ENCODE data around the gene HOXA13.
A peak's percentile ranks its signal among the peaks of the same experiment; 100 is the strongest.

Gene HOXA13

DNA sequence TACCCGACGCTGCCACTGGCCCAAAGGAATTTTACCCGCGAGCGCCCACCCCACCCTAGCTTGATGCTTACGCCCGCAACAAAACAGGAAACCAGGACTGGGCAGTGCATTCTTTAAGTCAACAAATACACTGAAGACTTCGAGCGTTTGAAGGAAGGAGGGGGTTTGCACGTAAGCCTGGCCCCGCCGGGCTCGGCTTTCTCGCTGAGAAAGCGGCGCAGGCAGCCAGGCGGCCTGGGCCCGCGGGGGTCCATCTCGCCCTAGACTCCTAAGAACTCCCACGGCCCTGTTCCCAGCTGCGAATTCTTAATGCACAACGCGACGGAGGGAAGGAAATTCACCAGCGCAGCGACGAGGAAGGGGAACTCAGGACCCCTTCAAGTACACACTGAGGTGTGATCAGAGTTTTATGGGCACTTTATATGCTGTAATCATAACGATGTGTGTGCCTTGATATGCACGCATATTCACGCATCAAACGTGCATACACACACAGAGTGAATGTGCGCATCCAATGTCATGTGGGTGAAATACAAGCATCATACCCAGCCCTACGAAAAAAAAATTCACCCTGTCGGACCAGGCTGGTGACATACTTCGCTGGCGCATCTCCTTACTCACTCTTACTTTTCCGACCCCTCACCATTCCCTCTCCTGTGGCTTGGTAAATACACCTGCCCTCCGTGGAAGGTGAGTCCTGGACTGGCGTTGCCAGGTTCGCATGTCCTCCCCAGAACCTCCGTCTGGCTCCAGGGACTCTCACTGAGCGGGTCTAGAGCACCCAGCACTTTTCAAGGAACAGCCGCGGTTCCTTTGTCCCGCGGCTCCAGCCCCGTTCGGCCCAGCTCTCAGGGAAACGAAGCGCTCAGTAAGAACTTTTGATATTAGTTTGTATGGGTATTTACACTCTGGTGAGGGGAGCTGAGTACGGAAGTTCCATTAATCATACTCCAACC, 5.7 kb upstream of the HOXA13 start:
- no peak for DNase-seq

DNA sequence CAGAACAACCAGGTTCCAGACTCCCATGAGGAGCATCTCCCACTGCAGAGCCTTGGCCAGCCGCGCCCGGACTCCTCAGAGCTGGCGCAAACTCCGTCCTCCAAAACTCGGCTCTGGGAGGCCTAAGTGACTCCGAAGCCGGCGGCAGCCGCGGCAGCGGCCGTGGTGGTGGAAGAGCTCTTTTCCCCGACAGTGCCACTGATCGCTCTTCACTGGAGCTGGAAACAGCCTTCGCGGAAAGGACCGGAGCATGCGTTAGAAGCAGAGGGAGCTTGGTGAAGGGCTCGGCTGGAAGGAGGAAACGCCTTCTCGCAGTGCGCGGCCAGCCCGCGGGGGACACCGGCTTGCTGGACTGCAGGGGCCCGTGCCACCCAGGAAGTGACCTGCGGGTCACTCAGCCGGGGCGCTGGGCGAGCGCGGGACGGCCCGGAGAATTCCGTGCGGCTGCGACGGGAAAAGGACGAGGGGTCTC, 5.0 kb upstream of the HOXA13 start:
- no peak for DNase-seq

DNA sequence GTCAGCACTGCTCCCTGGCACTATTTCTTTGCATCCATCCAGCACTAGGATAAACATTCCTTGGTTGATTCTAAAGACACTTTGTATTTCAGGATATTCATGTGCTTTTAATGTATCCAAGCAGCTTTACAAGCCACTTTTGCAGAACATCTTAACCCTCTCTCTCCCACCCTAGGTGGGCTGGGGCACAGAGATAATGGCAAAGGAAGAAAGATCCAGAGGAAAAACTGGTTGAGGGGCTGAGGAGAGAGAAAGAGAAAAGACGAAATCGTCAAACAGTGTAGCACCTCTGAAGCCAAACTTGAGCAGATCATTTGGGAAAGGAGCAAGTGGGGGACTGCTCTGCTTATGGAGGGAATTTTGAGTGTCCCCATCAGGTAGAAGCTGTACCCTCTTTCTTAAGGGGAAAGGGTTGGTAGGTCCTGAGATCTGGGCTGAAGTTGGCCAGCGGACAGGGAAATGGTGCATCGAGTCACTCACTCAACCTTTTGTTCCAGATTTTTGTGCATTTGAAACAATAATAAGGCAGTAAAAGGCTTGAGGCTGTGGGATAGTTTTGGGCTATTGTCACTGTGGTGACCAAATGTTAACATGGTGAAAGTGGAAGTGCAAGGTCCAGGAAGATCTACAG, 4.2 kb upstream of the HOXA13 start:
- no peak for DNase-seq

DNA sequence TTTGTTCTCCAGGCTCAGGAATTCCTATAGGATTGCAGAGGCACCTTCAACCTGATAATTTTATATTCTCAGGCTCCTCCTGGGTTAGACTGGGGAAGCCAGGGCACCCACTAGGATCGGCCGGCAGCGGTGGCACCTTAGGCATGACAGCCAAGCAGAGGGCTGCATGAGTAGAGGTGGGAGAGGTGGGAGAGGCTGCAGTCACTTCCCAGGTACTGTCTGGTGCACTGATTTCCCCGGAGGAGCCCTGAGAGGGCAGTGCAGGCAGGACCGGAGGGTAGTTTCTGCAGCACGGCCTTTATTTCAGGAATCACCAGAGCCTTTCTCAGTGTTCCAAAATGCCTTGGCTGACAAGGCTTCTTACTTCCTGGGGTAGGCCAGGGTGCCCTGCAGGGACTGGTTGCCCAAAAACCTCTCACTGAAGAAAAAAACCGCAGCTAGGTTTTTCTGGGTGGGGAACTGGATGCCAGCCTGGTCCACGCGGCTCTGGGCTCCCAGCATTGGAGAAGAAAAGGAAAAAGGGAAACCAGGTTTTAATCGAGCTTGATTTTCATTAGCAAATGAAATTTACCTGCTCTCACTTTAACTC, 3.6 kb upstream of the HOXA13 start:
- no peak for DNase-seq

DNA sequence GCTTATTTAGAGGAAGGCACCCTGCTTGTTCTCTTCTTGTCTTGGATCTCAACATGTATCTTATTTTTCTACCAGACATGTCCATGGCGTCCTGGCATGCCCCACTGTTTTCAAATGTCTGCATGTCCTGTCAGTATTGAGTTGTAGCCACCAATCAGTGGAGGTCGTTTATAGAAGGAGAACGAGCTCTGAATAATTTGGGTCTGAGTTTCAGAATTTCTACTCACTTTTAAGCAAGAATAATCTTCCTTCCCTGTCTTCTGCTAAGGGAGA, 2.9 kb upstream of the HOXA13 start:
- no peak for DNase-seq

DNA sequence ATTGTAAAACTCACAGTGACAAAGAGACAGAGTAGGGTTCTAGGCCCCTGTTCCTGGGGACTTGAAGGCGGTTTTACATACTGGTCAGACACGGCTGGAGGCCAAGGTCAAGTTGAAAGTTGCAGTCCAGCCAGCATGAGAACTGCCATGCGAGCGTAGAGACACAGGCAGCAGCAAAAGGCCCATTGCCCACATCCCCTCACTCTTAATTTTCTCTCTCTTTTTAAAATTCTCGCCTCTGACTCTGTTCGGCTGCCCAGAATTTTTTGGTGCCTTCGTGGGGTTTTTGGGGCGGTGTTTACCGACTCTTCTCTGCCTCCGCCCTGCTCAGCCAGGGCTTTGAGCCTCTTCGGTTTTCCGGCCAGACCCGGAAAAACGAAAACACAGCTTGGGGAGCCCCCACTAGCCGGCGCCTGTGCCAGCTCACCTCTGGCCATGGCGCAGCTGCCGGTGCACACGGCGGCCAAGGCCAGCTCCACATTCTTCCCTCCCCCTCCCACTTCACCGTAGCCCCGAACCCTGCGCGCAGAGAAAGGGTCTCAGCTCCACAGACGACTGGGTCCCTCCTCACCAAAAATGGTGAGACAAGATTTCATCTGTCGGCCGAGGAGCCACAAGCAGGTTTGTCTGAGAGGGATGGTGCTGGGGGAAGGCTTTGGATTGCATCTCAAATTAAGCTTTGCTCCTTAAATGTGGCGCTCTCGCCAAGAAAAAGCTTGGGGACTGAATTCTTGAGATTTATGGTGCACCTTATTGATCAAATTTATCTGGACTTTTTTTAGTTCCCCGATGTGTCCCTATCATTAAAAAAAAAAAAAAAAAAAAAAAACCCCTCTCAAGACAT, 2.3 kb upstream of the HOXA13 start:
- no peak for DNase-seq

DNA sequence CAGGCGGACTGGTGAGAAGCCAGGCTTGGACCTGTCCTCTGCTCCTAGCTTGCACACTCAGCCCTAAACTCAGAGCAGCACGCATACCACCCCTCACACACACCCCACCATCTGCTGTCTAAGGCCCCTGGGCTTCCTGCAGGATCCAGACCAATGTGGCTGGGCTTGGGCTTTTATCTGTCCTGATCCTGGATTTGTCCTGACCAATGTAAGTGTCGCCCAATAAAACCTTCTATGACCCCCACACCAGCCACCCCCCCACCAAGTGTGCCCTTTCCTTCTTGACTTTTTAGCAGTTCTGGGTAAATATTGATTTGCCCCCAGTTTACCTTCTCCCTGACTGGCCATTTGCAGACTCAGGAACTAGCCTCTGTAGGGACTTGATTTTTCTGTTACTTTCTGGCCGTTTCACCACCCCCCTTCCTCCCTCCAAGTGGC, 1.7 kb upstream of the HOXA13 start:
- DNase-seq = no peak

DNA sequence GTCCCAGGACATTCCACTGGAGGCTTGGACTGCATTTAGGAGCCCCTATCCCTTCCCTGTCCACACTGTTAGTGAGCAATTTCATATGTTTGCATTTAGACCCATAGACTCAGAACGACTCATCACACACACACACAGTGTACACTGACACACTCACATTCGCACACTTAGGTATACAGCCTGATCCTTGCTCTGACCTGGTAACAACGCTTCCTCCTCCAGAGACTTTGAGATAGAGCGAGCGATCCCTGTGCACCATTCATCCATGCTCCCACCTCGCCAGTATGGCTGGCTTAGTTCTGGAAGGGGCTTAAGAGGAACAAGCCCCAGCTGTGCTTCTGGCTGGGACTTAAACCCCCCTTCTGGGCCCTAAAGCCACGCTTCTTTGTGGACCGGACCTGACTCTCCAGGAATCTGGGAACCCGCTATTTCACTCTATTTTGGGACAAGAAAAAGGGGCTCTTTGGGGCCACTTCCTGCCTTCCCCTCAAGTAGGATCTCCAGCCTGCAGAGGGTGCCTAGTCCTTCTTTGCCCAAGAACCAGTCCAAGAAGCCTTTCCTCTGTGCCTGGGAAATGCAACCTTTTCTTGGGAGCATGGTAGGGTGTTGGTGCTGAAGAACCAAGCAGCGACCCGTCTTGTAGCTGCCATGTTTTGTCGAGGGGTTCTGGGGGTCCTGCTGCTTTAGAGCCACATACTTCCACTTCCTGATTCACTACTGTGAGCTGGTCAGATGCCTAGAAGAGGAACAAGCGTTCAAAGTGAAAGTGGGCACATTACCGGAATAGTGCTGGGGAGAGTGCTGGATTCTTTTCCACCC, 1.1 kb upstream of the HOXA13 start:
- no peak for DNase-seq

DNA sequence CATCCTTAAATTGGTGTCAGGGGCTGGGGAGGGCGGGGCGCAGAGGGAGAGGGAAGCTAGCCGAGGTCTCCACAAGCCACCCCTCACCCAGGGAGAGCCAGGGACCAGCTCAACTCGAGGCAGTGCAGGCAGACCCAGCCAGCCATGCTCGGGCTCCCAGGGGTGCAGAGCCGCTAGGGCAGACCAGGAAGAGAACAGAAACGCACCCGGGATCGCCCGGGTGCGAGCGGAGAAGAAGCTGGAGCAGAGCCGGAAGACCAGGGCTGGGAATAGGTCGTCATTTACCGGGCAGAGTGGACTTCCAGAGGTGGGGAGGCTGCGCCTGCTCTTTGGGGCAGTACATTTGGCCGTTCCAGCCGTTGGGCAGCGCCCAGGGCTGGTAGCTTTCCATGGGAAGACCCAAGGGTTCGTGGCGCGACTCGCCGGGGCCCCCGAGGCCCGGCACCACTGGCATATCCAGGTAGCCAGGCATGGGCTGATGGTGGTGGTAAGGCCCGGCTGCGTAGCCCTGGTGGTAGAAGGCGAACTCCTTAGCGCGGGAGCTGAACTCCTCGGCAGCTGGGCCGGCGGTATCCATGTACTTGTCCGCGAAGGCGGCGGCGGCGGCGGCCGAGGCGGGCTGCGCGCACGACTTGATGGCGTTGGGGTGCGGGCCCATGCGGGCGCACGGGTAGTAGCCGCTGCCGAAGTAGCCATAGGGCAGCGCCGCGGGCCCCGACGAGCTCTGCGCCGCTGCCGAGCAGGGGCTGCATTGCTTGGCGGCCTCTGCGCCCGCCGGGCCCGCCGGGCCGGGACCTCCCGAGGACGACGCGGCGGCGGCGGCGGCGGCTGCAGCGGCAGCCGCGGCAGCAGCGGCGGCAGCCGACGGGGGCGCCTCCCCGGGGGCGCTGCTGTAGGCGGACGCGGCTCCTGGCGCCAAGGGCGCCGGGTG, 755 bp downstream of the HOXA13 start:
- no peak for DNase-seq

DNA sequence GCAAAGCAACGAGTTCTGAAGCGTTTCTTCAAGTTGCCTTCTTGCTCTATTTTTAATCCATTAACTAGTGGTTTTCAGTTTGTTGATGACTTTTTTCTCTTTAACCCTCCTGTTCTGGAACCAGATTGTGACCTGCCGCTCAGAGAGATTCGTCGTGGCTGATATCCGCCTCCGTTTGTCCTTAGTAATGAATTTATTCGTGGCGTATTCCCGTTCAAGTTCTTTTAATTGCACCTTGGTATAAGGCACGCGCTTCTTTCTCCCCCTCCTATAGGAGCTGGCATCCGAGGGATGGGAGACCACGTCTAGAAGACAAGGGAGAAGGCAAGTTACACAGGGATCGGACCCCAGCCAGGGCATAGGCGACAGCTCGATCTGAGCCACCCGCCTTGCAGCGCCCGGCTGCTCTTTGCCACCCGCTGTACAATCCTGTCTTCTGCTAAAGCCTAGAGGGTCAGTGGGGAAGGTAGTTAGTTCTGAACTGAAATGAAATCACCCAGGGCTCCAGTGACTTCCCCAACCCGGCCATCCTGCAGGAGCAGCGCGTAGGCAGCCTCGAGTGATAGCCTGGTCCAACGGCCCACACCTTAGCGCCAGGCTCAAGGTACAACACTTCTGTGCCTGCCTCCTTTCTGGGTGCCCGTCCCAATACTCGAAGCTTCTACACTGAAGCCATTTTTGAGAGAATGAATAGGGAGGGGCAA, 1.6 kb downstream of the HOXA13 start:
- DNase-seq = no peak

DNA sequence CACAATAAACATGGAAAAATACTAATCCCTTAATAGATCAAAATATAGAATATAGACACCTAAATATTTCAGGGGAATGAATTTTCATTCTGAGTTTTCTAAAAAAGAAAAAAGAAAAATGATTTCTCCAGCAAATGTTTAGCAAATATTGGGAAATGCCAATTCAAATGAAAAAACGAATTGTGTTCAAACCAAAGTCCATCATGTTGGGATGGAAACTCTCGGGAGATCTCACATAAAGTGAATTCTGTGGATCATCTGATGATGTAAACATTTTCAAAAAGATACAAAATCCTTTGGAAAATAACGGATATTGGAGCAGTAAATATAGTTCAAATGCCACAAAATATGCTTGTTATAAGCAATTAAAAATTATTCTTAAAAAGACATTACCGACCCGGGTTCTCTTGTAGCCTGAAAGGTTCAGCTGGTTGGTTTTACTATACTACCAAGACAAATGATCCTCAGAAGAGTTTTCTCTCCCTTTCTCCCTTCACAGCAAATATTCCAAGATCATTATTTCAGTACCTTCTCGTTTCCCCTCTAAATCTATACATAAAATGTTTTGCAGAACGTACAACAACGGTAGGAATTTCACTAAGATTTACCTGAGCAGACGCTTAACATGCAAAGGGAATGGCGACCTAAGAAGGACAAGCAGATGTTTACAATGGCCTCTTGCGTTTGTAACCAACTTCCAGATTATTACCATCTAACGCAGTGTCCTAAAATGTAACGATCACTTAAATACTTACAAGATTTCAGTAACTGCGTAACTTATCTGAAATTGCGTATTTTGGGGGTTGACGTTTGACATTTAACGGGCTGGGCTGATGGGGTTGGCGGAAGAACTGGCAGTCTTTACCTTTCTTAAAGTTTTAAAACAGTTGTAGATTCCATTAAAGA, 2.5 kb downstream of the HOXA13 start:
- no peak for DNase-seq

DNA sequence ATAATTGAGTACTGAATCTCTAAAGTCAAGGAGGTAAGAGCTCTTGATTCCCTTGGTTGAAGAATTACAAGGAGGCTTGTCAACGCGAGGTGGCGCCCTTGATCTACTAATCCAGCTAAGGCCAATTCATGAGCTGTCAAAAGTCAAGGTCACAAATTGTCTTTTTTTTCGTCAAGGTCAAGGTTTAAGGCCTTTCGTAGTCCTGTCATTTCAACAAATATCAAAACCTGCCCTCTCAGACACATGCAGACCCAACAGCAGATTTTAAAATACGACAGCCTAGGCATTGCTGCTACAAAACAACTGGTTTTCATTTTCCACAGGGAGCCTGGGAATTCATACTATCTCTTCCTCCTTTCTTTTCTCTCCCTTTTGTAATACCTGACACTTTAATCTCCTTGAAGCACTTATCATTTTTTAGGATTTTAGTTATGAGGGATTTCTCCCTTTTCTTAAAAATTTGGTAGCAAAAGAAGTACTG, 3.6 kb downstream of the HOXA13 start:
- DNase-seq = peak; percentile 50

DNA sequence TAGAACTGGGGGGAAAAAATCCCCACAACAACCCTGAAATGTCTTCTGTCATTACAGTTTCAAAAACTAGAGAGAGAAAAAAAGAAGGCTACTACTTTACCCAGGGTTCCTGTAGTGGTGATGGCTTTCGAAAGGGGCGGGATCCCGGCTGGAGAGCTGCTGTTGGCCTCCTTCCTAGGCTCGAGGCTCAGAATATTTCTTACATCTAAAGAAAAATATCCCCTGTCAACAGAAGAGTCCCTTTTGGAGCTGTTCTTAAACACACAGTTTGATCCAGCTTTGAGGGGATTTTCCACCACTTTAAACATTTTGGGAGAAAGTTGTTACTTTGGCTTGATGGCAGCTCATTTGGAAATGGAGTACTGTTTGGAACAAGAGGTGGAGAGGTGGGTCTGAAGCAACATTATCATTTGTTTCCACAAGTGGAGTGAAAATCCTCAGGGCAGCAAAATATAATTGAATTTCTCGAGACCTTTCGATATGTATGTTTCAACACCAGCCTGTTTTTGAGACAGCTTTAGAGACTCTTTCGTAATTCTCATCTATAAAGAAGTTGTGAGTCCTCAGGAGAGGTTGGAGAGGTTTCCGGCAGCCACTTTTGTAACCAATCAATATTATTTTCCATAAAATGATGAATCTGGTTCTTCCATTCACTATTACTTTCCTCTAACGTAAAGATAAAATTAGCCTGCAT, 5.1 kb downstream of the HOXA13 start:
- DNase-seq = no peak

DNA sequence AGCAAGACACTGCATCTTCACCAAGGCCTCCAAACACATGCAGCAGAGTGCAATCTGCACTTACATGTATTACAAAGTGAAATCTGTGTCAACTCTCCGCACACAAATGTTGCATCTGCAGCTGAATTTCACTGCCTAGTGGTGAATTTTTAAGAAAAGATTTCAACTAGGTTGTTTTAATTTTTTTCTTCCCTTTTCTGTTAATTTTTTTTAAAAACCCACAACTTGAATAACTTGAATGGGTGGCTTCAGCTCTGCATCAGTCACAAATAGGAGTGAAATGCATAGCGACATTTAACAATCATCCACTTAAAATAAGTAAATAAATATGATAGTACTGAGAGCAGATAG, 5.9 kb downstream of the HOXA13 start:
- no peak for DNase-seq

DNA sequence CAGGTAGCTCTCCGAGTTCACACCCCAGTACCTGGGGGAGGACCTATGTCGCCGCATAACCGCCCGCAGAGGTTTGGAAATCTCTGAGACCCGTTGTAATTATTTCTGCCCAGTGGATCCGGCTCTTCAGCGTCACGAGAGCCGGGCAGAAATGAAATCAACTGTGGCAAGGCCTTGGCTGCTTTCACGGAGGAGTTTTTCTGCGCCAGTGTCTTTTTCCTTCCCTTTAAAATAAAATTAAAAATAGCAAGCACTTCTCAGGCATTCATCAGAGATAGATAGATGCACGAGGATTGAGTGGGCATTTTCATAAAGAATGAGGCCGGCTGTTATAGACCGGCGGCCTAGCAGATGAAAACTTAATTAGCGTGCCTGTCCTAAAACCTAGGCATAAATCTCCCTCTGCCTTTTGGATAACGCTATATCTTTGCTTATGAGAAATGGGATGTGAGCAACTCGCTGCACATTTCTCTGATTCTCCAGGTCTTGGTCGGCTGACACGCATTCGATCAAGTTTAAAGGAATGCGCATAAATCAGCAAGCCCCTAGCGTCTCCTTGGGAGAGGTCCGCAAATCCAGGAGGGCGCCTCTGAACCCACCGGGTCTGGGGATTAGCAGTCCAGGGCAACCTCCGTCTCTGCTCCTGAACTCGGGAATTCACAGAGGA, 6.4 kb downstream of the HOXA13 start:
- no peak for DNase-seq

DNA sequence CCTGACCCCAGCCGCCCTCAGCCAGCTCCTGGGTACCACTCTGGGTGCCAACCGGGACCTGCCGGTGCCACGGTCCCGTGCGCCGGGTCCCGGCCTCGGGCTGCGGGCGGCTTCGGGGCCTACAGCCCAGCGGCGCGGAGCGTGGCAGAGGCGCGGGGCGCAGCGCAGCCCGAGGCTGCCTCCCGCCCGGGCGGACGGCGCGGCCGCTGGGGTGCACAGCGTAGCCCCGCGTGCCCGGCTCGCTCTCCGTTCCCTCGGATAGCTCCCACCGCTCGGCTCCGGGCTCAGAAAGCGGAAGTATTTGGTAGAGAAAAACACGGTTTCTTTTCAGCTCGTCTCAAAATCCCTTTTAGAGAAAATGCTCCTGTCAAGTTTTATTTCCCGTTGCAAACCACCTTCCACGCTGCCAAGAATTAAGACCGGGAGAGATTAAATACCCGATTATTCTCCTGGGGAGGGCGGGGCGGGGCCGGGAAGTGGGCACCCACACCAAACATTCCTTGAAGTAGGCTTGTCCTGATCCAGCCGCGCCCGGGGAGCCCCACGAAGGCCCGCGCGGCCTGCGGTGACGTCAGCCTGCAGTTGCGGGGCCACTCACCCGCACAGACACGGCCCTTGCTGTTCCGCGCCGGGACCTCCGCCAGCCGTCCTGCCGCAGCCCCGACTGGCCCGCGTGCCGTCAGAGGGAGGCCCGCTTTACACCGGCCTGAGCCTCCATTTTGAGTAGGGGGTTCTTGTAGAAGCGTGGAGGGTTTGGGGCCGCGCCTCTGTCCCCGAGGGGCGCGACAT, 7.2 kb downstream of the HOXA13 start:
- no peak for DNase-seq

Measured in NCI-H2029 treated with DMSO at 0.1 percent for 48 hours (cell line).